ENCODE results near the gene RNASE8. TPM values are rescaled to one million over a fixed set of nuclear protein-coding genes. Genes with fewer than 3 reads are reported as not detected.

RNASE8 gene
- total and polyA plus RNA-seq, 2 of the 8 experiments (the other 6 are each of a cell fraction or from before 2014, with no cell fraction given), result not detected

- TF ChIP-seq KDM5A (IDR thresholded peaks at IDR 0.05; ENCODE audit: low read length), result no peak
- TF ChIP-seq CHD2 (IDR thresholded peaks at IDR 0.05; ENCODE audit: low read length), result no peak
- no peak for TF ChIP-seq MAFK (IDR thresholded peaks at IDR 0.05; ENCODE audit: low read depth, low read length)
- no peak for TF ChIP-seq RNF2 (IDR thresholded peaks at IDR 0.05; ENCODE audit: borderline replicate concordance, low read depth, low read length, missing control alignments, poor library complexity, severe bottlenecking)
- TF ChIP-seq SIRT6 (IDR thresholded peaks at IDR 0.05; ENCODE audit: low read length), result no peak
These were observed 15.8 kb upstream of the RNASE8 start, which contains the start of gene RNASE7 (continued) for GRCh38 chr14:21041676-21042433.
